ENCODE results near the gene ATP5MC3.

DNA sequence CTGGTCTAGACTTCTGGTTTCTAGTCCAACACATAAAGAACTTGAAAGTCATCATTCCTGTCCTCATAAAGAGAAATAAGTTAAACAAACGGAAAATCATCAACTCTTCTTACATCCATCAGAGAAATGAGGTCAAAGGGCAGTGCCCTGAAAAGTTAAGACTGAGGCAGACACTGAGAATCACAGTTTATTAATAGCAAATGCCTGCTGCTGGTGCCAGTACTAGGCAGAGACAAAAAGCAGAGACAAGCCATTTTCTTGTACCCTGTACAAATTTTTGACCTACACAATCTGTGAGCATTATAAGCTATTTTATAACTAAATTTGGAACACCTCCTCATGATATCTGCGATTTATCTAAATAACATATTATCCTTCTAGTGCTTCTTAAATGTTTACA lies 50.3 kb downstream of the ATP5MC3 start:
- TF ChIP-seq, protein P1, sequence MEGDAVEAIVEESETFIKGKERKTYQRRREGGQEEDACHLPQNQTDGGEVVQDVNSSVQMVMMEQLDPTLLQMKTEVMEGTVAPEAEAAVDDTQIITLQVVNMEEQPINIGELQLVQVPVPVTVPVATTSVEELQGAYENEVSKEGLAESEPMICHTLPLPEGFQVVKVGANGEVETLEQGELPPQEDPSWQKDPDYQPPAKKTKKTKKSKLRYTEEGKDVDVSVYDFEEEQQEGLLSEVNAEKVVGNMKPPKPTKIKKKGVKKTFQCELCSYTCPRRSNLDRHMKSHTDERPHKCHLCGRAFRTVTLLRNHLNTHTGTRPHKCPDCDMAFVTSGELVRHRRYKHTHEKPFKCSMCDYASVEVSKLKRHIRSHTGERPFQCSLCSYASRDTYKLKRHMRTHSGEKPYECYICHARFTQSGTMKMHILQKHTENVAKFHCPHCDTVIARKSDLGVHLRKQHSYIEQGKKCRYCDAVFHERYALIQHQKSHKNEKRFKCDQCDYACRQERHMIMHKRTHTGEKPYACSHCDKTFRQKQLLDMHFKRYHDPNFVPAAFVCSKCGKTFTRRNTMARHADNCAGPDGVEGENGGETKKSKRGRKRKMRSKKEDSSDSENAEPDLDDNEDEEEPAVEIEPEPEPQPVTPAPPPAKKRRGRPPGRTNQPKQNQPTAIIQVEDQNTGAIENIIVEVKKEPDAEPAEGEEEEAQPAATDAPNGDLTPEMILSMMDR (IDR thresholded peaks at IDR 0.05; ENCODE audit: low read depth, low read length), result no peak
- no peak for TF ChIP-seq EZH2phosphoT487 (IDR thresholded peaks at IDR 0.05; ENCODE audit: low read depth)
